PC-9 (cell line): ENCODE results near the gene NRROS. TPM values are rescaled to one million over a fixed set of nuclear protein-coding genes. Genes with fewer than 3 reads are reported as not detected.

Experiments used
- BruUV-seq: library from RNA; stranded (reverse); fragments of 400-500 nt; replicated peaks from 2 replicates; lab custom pipeline; 2021; lab: Mats Ljungman, UMichigan
- CTCF ChIA-PET: fragments of 300-600 bp; sonication (Branson Sonifier 250); formaldehyde crosslinking; loops from one replicate; lab custom pipeline; 2022; ENCODE audit warnings: antibody characterized with exemption; lab: Charles Lee
- POLR2A ChIA-PET: fragments of 300-600 bp; sonication (Branson Sonifier 250); formaldehyde crosslinking; loops from one replicate; lab custom pipeline; 2022; ENCODE audit warnings: antibody characterized with exemption; ENCODE audit not compliant: unreplicated experiment; lab: Charles Lee
- DNase-seq, 2 experiments: peaks; one replicate each; pipeline versions ENCODE4 v3.0.0 to v3.0.0-alpha.2; 2015 to 2022; ENCODE audit warnings: mixed read lengths in 1 of 2
- H2AFZ ChIP-seq: fragments of 200-600 bp; sonication (generic); 2 replicates; pipeline ENCODE4 v1.8.1; 2017; ENCODE audit warnings: antibody characterized with exemption
- H3F3A ChIP-seq: fragments of 200-600 bp; sonication (generic); 2 replicates; pipeline ENCODE4 v1.8.1; 2017; ENCODE audit warnings: antibody characterized with exemption, mild to moderate bottlenecking, low read depth; ENCODE audit not compliant: insufficient read depth
- H3K27ac ChIP-seq: fragments of 200-600 bp; sonication (generic); 2 replicates; pipeline ENCODE4 v1.6.1; 2016; ENCODE audit warnings: mixed run types
- H3K27me3 ChIP-seq: fragments of 200-600 bp; sonication (generic); 2 replicates; pipeline ENCODE4 v1.6.1; 2016; ENCODE audit warnings: low read depth, mixed run types; ENCODE audit not compliant: insufficient read depth
- H3K36me3 ChIP-seq: fragments of 200-600 bp; sonication (generic); 2 replicates; pipeline ENCODE4 v1.6.1; 2016; ENCODE audit warnings: low read depth, mixed run types
- H3K4me1 ChIP-seq: fragments of 200-600 bp; sonication (generic); replicated peaks from 2 replicates; pipeline ENCODE4 v1.6.1; 2016; ENCODE audit warnings: mixed run types; ENCODE audit not compliant: insufficient read depth
- H3K4me2 ChIP-seq: fragments of 200-600 bp; sonication (generic); 2 replicates; pipeline ENCODE4 v1.6.1; 2017; ENCODE audit warnings: mixed run types
- H3K4me3 ChIP-seq: fragments of 200-600 bp; sonication (generic); 2 replicates; pipeline ENCODE4 v1.6.1; 2016; ENCODE audit warnings: mixed run types
- H3K79me2 ChIP-seq: fragments of 200-600 bp; sonication (generic); 2 replicates; pipeline ENCODE4 v1.6.1; 2017; ENCODE audit warnings: low read depth, mixed run types
- H3K9me2 ChIP-seq: fragments of 200-600 bp; sonication (generic); 2 replicates; pipeline ENCODE4 v1.8.1; 2017; ENCODE audit warnings: mild to moderate bottlenecking; ENCODE audit not compliant: insufficient read depth
- H3K9me3 ChIP-seq: fragments of 200-600 bp; sonication (generic); 2 replicates; pipeline ENCODE4 v1.8.1; 2016; ENCODE audit warnings: low read depth; ENCODE audit not compliant: insufficient read depth
- H4K20me1 ChIP-seq: fragments of 200-600 bp; sonication (generic); 2 replicates; pipeline ENCODE4 v1.8.1; 2017; ENCODE audit not compliant: insufficient read depth
- EZH2 ChIP-seq: fragments of 200-600 bp; sonication (generic); IDR thresholded peaks from 2 replicates; pipeline ENCODE4 v1.8.0; 2017; ENCODE audit warnings: antibody characterized with exemption, low read depth
- intact Hi-C: fragments of 100-400 bp; cut with micrococcal nuclease; formaldehyde crosslinking; loops from one replicate; pipeline ENCODE4 v1.10.0; 2022; ENCODE audit not compliant: unreplicated experiment
- total RNA-seq: library from RNA; stranded (reverse); gene quantifications from 2 replicates; pipeline ENCODE4 v1.2.3, GENCODE V29; 2021
- TF ChIP-seq, protein P1 (sequence below): fragments of 200-600 bp; sonication (generic); conservative IDR thresholded peaks from 2 replicates; pipeline ENCODE4 v1.6.1; 2017; ENCODE audit warnings: mixed run types, antibody characterized with exemption, mild to moderate bottlenecking, moderate library complexity

NRROS gene
- total RNA-seq, 1 experiment from 2014 or later: 2.2 TPM

GRCh38 chr3:196659901-196660351 lies 20.4 kb downstream of the NRROS start:
- ChIA-PET CTCF (no interaction called here), POLR2A (no interaction called here)
- no peaks in the 10 kb centered on the region for H3K27me3 ChIP-seq
- BruUV-seq: no TSS peak
- no peaks in the 10 kb centered on the region for H3K9me3 ChIP-seq
- no peak for DNase-seq
- no peak overlapping the region for H3K4me2 ChIP-seq
- H3K4me1 ChIP-seq: 0 out of 2 replicates have a peak, but pooled peaks cover 4% of the 10 kb centered on the region
- no peaks in the 10 kb centered on the region for H3K79me2 ChIP-seq
- no peaks in the 10 kb centered on the region for H4K20me1 ChIP-seq
- no peaks in the 10 kb centered on the region for H3F3A ChIP-seq
- no peak for TF ChIP-seq EZH2
- TF ChIP-seq, protein P1, sequence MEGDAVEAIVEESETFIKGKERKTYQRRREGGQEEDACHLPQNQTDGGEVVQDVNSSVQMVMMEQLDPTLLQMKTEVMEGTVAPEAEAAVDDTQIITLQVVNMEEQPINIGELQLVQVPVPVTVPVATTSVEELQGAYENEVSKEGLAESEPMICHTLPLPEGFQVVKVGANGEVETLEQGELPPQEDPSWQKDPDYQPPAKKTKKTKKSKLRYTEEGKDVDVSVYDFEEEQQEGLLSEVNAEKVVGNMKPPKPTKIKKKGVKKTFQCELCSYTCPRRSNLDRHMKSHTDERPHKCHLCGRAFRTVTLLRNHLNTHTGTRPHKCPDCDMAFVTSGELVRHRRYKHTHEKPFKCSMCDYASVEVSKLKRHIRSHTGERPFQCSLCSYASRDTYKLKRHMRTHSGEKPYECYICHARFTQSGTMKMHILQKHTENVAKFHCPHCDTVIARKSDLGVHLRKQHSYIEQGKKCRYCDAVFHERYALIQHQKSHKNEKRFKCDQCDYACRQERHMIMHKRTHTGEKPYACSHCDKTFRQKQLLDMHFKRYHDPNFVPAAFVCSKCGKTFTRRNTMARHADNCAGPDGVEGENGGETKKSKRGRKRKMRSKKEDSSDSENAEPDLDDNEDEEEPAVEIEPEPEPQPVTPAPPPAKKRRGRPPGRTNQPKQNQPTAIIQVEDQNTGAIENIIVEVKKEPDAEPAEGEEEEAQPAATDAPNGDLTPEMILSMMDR: no peak
- no peaks in the 10 kb centered on the region for H3K9me2 ChIP-seq
- H2AFZ ChIP-seq: no peak overlapping the region
- H3K36me3 ChIP-seq: no peaks in the 10 kb centered on the region
- H3K27ac ChIP-seq: no peak overlapping the region
- H3K4me3 ChIP-seq: no peak overlapping the region
- intact Hi-C loops: no loop called here

DNA sequence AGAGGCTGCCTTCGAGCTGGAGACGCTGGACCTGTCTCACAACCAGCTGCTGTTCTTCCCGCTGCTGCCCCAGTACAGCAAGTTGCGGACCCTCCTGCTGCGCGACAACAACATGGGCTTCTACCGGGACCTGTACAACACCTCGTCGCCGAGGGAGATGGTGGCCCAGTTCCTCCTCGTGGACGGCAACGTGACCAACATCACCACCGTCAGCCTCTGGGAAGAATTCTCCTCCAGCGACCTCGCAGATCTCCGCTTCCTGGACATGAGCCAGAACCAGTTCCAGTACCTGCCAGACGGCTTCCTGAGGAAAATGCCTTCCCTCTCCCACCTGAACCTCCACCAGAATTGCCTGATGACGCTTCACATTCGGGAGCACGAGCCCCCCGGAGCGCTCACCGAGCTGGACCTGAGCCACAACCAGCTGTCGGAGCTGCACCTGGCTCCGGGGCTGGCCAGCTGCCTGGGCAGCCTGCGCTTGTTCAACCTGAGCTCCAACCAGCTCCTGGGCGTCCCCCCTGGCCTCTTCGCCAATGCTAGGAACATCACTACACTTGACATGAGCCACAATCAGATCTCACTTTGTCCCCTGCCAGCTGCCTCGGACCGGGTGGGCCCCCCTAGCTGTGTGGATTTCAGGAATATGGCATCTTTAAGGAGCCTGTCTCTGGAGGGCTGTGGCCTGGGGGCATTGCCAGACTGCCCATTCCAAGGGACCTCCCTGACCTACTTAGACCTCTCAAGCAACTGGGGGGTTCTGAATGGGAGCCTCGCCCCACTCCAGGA lies 21.1 kb downstream of the NRROS start:
- Histone ChIP-seq H3K9me2 (no peaks in the 10 kb centered on the region), H3K4me3 (no peak overlapping the region), H3K4me1 (0 out of 2 replicates have a peak, but pooled peaks cover 4% of the 10 kb centered on the region), H3K36me3 (no peaks in the 10 kb centered on the region), H4K20me1 (no peaks in the 10 kb centered on the region), H2AFZ (no peak overlapping the region), H3F3A (no peaks in the 10 kb centered on the region), H3K27me3 (no peaks in the 10 kb centered on the region), H3K27ac (no peak overlapping the region), H3K4me2 (no peak overlapping the region), H3K9me3 (no peaks in the 10 kb centered on the region), H3K79me2 (no peaks in the 10 kb centered on the region)
- CTCF ChIA-PET: interaction anchor here (1.4 kb wide), 1 partner anchor 51 kb away, joined by 6 read pairs; no protein-coding TSS in a partner anchor
- peak in 1 of 2 experiments; percentile 80 for DNase-seq
- intact Hi-C loops: no loop called here
- POLR2A ChIA-PET: no interaction called here
- no TSS peak for BruUV-seq
- TF ChIP-seq EZH2: no peak
- TF ChIP-seq, protein P1: no peak

DNA sequence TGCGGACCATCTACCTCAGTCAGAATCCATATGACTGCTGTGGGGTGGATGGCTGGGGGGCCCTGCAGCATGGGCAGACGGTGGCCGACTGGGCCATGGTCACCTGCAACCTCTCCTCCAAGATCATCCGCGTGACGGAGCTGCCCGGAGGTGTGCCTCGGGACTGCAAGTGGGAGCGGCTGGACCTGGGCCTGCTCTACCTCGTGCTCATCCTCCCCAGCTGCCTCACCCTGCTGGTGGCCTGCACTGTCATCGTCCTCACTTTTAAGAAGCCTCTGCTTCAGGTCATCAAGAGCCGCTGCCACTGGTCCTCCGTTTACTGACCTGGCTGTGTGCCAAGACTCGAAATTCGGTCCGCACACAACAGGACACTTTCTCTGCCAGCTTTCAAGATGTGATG lies 21.9 kb downstream of the NRROS start:
- Histone ChIP-seq H3K27ac (no peak overlapping the region), H3K79me2 (no peaks in the 10 kb centered on the region), H3K36me3 (no peaks in the 10 kb centered on the region), H3K4me2 (no peak overlapping the region), H3K4me3 (no peak overlapping the region), H4K20me1 (no peaks in the 10 kb centered on the region), H3K9me2 (no peaks in the 10 kb centered on the region), H3K27me3 (no peaks in the 10 kb centered on the region), H2AFZ (no peak overlapping the region), H3K4me1 (0 out of 2 replicates have a peak, but pooled peaks cover 12% of the 10 kb centered on the region), H3K9me3 (no peaks in the 10 kb centered on the region), H3F3A (peaks cover 4% of the 10 kb centered on the region; the same call in 1 of the 2 replicates)
- TF ChIP-seq EZH2: no peak
- TF ChIP-seq, protein P1: no peak
- no TSS peak for BruUV-seq
- ChIA-PET POLR2A (no interaction called here), CTCF (interaction anchor here (1.4 kb wide), 1 partner anchor 52 kb away, joined by 6 read pairs; no protein-coding TSS in a partner anchor)
- no peak for DNase-seq
- intact Hi-C loops: no loop called here
